ENCODE measurements around the gene OPCML.
A peak's percentile ranks its signal among the peaks of the same experiment; 100 is the strongest.

OPCML gene

GRCh38 chr11:132632641-132633124 lies 899.6 kb downstream of the OPCML start:
- peak; percentile 93 for DNase-seq (ENCODE audit: low read depth, low spot score)

GRCh38 chr11:132631989-132632388 lies 900.3 kb downstream of the OPCML start:
- DNase-seq (ENCODE audit: low read depth, low spot score): no peak

GRCh38 chr11:132627981-132628380 lies 904.3 kb downstream of the OPCML start:
- DNase-seq (ENCODE audit: low read depth, low spot score): no peak

DNA sequence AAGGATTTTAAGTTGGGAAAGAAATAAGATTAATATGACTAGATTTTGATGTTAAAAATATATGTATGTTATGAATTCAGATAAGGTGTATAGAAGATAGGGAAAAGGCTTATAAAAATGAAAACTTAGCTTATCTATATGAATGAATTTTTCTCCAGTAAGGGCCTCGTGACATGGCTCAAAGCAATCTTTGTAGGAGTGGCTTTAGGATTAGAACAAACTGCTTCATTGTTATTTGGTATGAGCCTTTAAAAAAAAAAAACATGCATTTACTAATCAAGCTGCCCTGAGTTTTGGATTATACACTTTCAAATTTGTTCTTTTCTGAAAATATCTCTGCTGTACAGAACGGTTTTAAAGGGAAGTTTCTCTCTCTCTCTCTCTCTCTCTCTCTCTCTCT lies 905.9 kb downstream of the OPCML start:
- DNase-seq (ENCODE audit: low read depth, low spot score): no peak

GRCh38 chr11:132623511-132623910 lies 908.8 kb downstream of the OPCML start:
- DNase-seq (ENCODE audit: low read depth, low spot score): no peak

DNA sequence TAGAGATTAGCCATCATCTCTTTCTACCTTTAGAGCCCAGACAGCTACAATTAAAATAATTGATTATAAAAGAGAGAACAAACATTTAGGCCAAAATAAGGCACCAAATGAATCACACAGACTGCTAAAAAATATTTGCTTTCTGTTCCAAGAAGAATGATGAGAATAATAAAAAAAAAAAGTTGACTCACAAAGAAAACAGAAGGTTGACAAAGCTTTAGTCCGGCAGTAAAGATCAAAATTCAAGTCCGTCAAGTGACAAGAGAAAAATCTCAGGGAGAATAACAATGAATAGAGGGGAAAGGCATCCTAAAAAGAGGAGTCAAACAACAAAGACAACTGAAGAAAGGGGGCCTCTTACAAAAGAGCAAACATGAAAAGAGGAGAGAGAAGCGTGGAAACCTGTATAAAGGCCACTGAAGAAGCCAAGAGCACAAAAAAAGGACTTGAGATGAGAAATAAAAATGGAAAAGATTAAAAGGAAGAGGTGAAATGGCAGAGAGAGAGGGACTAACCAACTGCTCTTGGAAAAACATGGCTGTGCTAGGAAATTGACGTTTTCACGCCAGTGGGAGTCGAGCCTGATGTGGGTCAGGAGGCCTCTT lies 910.2 kb downstream of the OPCML start:
- no peak for DNase-seq (ENCODE audit: low read depth, low spot score)

- DNase-seq (ENCODE audit: low read depth, low spot score): no peak
Observed at GRCh38 chr11:132620423-132620822, 911.9 kb downstream of the OPCML start.

GRCh38 chr11:132610791-132611190 lies 921.5 kb downstream of the OPCML start:
- no peak for DNase-seq (ENCODE audit: low read depth, low spot score)

DNA sequence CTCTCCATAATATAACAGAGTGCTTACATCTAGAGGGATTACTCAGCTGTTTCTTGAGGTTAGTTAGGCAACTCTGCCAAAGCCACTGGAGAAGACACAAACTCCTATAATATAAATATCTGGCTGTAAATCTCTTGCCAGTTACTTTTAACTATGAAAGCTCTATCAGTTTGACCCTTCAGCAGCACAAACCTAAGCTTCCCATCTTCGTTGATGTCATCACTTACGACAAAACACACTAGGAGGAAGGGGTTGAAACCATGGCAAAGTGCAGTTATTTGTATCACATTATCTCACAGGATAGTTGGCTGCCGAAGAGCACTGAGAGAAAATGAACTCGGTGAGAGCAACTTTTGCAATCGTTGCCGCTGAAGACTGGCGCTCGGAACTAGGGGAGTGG lies 922.1 kb downstream of the OPCML start:
- peak; percentile 50 for DNase-seq (ENCODE audit: low read depth, low spot score)

DNA sequence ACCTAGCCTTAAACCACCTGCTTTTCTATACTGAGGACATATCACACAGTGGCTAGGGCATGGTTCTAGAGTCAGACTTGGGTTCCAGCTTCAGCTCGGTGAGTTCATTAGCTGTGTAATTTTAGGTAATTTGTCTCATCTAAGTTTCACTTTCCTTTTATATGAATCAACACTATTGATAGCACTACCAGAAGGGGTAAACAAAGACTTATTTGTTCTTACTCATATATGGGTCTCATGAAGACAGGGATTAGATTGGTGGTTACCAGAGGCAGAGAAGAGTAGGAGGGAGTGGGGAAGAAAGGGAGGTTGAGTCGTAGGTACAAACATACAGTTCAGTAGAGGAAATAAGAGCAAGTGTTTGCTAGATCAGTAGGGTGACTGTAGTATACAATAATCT lies 924.7 kb downstream of the OPCML start:
- no peak for DNase-seq (ENCODE audit: low read depth, low spot score)

DNA sequence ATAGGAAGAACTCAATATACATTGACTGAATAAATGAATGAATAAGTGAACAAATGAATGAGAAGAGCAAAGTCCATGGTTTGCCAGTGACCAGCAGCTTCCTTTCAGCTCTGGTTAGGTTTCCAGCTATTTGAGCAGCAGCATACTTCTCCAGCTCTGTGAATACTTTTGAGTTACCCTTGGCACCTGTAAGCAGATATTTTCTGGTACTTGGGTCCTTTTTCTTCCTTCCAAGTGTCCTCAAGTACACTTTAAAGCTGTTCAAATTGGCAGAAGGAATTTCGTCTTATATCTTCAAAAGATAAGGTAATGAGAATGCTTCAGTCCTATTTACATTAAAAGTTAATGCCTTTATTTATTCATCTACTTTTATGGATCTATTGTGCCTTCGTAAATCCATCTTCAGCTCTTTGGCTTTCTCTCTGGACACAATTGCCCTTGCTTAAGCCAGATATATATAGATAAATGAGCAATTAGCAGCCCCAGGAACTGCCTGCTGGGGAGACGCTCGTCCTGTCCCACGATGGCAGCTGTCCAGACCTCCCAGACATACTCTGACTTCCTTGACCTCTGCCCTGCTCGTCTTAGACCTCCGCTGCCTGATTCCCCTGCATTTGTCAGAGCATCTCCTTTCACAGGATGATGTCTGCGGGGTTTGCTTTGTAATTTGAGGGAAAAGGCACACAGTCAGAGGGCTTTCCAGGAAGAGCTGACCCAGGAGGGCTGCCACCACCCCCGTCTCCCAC lies 926.3 kb downstream of the OPCML start:
- DNase-seq (ENCODE audit: low read depth, low spot score): peak; percentile 25

GRCh38 chr11:132604431-132604830 lies 927.9 kb downstream of the OPCML start:
- peak; percentile 81 for DNase-seq (ENCODE audit: low read depth, low spot score)

- no peak for DNase-seq (ENCODE audit: low read depth, low spot score)
Observed at GRCh38 chr11:132601875-132602274, 930.4 kb downstream of the OPCML start.

DNA sequence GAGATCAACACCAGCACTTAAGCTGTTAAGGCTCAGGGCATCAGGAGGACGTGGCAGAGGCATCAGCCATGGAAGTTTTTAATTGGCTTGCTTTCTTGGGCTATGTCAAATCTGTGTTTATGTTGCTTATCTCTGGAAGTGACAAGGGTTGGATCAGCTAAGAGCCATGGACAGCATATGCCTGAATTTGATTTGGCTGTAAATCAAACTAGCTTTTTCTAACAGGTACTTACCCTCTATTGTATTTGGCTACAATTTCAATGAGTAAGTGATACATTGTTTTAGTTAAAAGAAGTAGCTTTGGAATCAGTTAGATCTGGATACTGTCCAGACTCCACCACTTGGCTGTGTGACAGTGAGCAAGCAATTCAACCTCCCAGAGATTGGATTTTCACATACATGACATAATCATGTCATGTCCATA lies 936.6 kb downstream of the OPCML start:
- peak; percentile 61 for DNase-seq (ENCODE audit: low read depth, low spot score)

- no peak for DNase-seq (ENCODE audit: low read depth, low spot score)
Observed at GRCh38 chr11:132595246-132595645, 937.1 kb downstream of the OPCML start.

- no peak for DNase-seq (ENCODE audit: low read depth, low spot score)
Observed at GRCh38 chr11:132590986-132591385, 941.3 kb downstream of the OPCML start.

GRCh38 chr11:132590554-132590953 lies 941.7 kb downstream of the OPCML start:
- DNase-seq (ENCODE audit: low read depth, low spot score): no peak

GRCh38 chr11:132589791-132590190 lies 942.5 kb downstream of the OPCML start:
- no peak for DNase-seq (ENCODE audit: low read depth, low spot score)

- no peak for DNase-seq (ENCODE audit: low read depth, low spot score)
Observed at GRCh38 chr11:132588366-132588765, 943.9 kb downstream of the OPCML start.

GRCh38 chr11:132587716-132588115 lies 944.6 kb downstream of the OPCML start:
- no peak for DNase-seq (ENCODE audit: low read depth, low spot score)

GRCh38 chr11:132586801-132587200 lies 945.5 kb downstream of the OPCML start:
- peak; percentile 90 for DNase-seq (ENCODE audit: low read depth, low spot score)

DNA sequence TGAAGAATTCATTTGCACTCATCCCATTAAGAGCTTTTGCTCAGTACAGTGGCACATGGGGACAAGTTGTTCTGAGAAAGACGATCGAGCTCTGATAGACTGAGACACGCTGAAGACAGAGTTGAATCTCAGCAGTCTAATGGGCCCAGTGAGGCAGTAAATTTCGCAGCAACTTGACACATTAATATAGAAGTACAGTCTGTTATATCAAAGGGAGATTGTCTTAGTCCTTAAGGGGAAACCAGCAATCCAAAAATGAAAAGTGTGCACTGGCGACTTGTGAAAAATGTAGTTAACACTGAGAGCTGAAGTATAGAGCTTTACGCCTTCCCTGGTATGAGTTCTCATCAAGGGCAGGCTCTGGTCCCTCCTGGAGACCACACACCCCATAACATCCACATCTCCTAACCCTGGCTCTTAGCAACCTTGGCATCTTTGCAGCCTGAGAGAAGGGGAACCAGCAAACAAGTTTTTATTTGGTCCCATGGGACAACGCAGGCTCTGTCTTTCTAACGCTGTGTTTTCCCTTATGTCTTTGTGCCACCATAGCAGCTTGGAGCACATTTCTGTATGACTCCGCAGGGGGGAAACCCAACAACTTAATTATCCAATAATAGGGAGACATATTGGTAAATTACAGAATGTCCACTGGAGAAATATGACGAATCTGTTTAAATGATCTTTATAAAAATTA lies 952.5 kb downstream of the OPCML start:
- DNase-seq (ENCODE audit: low read depth, low spot score): no peak

DNA sequence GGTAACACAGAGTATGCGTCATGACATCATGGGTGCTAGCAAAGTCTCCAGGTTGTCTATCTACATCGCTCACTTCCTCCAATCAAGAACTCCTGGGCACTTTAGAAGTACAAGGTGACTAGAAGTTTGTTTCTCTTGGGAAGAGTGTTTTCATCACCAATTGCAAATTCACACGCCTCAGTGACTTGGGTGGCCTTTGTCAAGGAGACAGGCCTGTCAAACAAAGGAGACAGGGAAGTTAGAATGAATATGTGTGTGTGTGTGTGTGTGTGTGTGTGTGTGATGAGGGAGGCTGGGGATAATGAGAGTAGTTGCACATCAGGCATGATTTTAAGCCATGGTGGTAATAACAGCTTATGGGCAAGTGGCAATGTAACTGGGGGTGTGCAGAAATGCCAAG lies 953.2 kb downstream of the OPCML start:
- DNase-seq (ENCODE audit: low read depth, low spot score): no peak

Measured in astrocyte of the hippocampus (primary cell).